NCI-H2227 (cell line): ENCODE data around the gene KCNRG.
"Not testable (repeated sequence)": the region's sequence is repeated elsewhere in the genome, so short reads cannot be mapped to it uniquely, and the experiment has no call there.

Experiments
- DNase-seq: peaks from one replicate; lab custom pipeline; 2025; ENCODE audit not compliant: unreplicated experiment; lab: John Stamatoyannopoulos, UW

The KCNRG gene

DNA sequence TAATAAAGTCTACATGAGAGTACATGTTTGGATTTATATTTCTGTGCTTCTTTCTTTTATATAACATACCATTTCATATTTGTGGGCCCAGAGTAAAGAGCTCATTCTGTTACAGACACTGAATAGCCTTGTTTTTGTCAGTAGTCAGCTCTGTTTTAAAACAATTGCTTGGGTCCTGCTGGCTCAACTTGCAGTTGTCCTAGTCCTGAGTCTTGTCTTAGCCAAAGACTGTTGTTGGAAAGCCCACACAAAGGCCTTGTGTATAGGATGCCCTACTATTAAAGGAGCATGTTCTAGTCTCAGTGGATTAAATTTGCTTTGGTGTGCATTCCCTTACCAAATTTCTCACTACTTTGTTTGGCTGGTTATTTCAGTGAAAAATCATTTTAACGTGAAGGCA is 3.8 kb upstream of the KCNRG start:
- no peak for DNase-seq

DNA sequence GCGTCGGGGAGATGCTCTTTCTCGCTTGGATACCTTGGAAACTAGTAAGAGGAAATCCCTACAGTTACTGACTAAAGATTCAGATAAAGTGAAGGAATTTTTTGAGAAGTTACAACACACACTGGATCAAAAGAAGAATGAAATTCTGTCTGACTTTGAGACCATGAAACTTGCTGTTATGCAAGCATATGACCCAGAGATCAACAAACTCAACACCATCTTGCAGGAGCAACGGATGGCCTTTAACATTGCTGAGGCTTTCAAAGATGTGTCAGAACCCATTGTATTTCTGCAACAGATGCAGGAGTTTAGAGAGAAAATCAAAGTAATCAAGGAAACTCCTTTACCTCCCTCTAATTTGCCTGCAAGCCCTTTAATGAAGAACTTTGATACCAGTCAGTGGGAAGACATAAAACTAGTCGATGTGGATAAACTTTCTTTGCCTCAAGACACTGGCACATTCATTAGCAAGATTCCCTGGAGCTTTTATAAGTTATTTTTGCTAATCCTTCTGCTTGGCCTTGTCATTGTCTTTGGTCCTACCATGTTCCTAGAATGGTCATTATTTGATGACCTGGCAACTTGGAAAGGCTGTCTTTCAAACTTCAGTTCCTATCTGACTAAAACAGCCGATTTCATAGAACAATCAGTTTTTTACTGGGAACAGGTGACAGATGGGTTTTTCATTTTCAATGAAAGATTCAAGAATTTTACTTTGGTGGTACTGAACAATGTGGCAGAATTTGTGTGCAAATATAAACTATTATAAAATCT is 2.7 kb upstream of the KCNRG start:
- DNase-seq: no peak

DNA sequence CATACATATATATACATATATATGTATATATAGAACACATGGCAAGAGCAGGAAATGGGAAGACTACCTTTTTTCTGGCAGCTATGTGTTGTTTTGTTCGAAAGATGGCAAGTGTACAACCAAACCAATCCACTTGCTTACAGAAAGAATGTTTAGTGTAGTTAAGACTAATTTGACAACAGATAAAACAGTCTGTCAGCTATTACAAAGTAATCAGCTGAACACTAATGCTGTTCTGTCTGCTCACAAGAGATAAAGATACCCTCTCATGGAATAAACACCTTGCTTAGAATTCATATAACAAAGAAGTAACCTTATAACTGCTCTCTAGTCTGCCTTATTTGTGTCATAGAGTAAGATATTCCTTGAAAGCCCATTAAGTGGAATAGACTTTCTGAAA is 858 bp upstream of the KCNRG start:
- no peak for DNase-seq

DNA sequence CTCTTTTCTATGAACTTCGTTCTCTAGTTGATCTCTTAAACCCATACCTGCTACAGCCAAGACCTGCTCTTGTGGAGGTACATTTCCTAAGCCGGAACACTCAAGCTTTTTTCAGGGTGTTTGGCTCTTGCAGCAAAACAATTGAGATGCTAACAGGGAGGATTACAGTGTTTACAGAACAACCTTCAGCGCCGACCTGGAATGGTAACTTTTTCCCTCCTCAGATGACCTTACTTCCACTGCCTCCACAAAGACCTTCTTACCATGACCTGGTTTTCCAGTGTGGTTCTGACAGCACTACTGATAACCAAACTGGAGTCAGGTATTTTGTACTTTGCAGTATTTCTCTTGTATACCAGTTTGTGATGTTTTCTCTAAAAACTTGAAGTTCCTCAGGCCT is 506 bp downstream of the KCNRG start:
- DNase-seq: no peak

DNA sequence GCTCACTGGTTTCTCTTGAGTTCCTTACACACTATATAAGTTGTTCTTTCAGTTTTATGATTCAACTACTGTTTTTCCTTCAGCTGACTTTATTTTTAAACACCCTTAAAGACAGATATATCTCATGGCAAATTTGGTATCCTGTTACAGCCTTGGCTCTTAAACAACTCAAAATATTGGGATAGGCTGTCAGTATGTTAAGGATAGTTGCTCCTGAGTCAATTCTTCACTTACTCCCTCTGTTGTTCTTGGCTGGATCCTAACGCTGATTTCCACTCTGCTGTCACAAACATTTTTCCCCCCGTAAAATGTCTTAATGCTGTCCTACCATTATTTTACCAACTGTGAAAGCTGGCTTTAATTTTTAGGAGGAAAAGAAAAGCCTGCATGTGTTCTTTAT is 1.2 kb downstream of the KCNRG start:
- no peak for DNase-seq

DNA sequence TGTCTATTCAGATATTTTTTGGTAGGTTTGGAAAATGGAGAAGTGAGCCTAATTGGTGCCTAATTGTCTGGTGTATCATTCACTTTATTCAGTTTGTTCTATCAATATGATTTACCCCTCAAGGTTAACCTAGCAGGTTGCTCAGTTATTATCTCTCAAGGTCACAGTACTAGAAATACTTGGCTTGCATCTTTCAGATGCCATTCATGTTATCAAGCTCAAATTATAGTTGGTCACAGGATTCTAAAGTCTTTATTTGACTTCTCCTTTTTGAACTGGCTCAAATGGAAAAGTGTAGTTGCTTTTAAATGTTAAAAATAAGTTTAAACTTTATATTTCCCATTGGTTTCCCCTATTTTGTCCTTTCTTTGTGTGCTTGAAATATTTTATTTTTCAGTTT is 2.6 kb downstream of the KCNRG start:
- no peak for DNase-seq

DNA sequence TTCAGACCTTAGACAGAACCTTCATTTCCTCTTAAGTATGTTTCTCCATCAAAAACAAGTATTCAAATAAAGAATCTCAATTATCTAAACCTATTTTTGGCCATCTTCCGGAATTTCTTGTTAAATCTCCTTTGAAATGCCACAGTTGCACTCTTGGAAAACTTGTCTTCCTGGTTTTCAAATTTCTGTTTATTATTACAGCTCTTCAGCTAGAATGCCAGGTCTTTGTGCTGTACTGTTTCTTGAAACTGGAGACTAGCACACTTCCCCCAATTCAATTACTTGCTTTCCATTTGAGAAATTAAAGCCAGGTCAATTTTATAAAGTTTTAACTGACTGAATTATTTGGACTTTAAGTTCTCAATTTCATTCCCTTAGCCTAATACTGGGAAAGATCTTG is 10.2 kb downstream of the KCNRG start:
- no peak for DNase-seq

DNA sequence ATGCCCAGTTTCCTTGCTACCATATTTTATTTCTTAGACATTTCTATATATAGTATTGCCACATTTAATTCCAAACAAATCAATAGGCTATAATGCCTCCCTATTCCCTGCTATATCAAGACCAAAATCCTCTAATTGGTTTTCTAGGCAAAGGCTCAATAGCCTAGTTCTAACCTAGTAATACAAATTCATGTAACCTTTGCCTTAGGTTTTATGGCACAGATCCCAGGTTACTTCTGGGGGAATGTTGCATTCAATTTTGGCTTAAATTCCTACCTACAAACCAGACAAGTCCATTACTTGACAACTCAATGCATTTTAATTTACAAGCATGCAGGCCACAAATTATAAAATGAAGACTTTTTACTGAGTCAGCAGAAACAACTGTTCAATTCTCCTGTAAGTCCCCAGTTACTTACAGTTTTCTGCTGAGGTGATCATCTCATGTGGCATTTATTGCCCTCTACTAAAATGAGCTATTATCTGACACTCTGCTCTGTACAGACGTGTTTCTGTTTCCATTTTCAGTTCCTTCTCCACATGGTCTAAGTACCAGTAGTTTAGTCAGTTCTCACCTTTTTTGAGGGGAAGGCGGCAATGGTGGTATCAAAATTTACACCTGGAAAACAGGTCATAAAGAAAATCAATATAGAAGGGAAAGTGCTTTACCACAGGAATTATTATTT is 11.7 kb downstream of the KCNRG start:
- DNase-seq: no peak

DNA sequence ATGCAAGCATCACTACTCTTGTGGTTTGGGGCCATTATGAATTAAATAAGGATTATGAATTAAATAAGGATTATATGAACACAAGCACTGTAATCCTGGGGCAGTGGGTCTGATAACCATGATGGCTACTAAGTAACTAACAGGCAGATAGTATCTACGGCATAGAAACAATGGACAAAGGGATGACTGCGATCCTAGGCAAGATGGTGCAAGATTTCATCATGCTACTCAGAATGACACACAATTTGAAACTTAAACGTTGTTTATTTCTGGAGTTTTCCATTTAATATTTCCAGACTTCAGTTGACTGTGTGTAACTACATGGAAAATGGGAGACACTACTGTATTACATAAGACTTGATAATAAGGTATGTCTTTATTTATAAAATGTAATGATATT is 15.1 kb downstream of the KCNRG start:
- no peak for DNase-seq

DNA sequence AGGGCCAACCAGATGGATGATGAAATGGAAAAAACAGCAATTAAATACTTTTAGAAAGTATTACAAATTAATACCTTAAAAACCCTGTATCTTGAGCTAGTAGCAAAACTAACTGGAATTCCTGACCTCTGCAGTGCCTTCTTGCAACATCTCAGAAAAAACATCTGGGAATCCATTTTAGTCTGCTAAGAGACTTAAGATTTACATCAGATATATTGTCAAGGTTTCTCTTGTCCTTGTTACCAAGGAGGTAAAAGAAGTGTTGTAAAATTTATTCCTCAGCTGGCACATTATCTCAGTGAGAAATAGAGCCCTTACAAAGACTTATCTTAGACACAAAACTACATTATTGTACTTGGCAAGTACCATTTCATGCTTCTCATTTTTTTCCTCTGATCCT is 18.5 kb downstream of the KCNRG start:
- no peak for DNase-seq

DNA sequence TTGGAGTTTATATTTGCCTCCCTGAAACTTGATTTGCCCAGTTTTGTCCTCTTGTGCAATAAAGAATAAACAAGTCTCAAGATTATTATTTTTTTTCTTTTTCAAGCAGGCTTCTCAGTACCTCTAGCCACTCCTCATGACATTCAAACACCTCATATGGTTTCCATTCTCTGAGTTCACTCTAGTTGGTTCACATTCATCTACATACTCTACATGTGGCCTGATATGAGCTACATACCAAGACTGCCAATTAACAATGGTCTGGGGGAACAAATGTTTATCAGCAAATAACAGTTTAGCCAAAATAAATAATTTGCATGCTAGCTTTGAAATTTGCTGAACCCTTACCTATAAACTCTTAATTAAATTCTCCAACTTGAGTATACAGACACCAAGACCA is 22.5 kb downstream of the KCNRG start:
- DNase-seq: no peak

DNA sequence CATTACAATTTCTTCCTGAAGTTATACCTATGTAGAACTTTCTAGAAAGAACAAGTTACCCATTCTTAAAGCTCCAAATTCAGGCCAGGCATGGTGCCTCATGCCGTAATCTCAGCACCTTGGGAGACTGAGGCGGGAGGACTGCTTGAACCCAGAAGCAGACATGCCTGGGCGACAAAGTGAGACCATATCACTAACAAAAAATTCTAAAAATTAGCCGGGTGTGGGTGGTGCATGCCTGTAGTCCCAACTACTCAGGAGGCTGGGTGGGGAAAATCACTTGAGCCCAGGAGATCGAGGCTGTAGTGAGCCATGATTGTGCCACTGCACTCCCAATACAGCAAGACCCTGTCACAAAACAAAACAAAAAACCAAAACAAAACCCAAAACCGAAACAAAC is 23.0 kb downstream of the KCNRG start:
- DNase-seq: no peak

DNA sequence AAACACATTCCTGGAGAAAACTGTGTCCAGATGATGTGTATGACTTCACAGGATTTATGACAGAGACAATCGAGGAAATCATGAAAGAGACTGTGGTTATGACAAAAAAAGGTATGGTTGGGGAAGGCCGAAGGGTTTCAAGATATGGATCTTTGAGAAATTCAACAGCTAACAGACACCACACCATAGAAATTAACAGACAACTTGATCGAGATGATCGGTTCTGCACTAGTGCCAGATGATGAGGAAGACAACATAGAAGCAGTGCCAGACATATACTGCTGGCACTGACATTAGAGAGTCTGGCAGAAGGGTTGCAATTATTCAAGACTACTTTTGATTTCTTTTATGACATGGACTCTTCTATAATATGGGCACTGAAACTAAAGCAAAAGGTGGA is 37.2 kb downstream of the KCNRG start:
- DNase-seq: no peak

DNA sequence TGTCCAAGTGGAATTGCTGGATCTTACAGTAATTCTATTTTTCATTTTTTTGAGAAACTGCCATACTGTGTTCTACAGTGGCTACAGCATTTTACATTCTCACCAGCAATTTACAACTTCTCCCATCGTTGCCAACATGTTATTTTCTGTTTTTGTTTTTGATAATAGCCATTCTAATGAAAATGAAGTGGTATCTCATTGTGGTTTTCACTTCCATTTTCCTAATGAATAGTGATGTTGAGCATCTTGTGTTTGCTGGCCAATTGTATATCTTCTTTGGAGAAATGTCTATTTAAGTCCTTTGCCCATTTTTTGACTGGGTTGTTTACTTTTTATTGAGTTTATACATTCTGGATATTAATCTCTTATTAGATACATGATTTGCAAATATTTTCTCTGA is 38.6 kb downstream of the KCNRG start:
- DNase-seq: no peak

DNA sequence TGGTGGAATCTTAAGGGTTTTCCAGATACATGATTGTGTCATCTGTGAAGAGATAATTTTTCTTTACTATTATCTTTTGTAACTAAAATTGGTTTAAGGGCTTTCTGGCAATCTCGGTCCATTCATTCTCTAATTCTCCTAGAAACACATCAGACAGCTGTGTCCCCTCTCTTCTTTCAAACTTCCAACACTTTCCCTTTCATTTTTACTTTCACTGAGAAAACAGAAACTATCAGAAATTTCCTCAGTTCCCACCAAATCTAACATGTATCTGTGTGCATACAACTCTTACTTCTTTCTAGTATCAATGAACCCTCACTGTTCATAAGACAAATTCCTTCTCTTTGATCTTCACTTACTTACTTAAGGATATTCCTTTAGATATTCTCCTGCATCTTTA is 40.2 kb downstream of the KCNRG start:
- no peak for DNase-seq

DNA sequence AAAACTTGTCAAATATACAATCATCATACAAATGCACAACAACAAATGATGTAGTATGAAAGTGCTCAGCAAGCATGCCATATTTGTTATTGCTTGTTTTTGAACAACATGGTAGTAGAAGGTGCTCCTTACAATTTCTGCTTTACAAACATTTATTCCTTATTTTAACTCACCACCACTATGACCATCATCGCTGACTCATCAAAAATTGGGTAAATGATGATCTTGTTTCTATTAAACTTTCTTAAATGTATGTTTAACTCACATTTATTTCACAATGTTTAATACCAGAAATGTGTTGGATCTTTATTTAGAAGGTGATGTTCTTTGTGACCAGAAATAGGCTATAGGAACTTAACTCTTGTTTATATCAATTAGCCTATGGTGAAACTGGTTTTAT is 45.5 kb downstream of the KCNRG start:
- DNase-seq: no peak

DNA sequence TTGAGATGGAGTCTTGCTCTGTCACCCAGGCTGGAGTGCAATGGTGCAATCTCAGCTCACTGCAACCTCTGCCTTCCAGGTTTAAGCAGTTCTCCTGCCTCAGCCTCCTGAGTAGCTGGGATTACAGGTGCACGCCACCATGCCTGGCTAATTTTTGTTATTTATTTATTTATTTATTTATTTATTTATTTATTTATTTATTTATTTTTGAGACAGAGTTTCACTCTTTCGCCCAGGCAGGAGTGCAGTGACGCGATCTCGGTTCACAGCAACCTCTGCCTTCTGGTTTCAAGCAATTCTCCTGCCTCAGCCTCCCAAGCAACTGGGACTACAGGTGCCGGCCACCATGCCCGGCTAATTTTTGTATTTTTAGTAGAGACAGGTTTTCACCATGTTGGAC is 47.1 kb downstream of the KCNRG start:
- DNase-seq: not testable (repeated sequence)

DNA sequence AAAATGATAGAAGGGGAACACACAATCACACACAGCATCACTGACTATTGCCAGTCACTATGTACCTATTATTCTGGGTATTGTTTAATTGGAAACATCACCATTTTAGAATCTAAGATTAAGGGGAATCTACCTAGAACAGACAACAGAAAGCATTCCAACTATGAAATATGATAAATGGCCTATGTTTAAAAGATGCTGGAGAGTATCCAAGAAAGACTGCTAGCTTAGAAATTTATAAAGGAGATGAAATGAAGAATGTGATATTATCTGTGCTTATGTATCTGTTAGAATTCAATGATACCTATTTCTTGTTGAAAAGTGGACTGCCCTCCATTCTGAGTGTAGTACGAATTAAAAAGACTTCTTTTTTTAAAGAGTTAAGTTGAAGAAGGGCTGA is 50.5 kb downstream of the KCNRG start:
- no peak for DNase-seq

DNA sequence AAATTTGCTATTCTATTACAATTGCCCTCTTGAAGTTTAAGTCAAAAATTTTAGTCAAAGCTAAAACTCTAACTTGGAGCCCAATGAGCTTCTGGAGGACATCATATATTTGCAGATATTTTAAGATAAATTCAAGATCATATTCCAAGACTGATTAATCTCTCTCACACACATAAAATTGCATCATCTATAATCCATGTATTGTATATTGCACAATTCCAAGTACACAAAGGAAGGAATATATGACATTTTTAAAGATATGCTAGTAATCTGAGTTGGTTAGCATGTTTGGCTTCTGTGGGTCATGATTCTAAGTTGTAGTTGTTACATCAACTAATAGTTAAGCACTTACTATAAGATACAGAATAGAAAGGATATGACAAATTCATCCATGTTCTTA is 53.3 kb downstream of the KCNRG start:
- no peak for DNase-seq

DNA sequence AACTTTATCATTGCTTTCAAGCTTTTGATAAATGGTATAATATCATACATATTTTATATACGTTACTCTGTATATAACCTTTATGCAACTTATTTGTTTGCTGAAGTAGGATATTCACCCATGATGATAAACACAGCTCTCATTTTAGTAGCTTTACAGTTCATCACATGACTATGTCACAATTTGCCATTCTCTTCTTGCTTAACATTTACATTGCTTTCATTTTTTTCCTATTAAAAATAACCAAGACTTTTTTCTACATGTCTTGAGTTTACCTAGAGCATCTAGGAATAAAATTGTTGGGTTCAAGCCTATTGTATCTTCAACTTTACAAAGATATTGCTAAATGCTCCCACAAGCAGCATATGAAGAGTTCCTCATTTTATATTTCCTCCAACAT is 54.0 kb downstream of the KCNRG start:
- no peak for DNase-seq

DNA sequence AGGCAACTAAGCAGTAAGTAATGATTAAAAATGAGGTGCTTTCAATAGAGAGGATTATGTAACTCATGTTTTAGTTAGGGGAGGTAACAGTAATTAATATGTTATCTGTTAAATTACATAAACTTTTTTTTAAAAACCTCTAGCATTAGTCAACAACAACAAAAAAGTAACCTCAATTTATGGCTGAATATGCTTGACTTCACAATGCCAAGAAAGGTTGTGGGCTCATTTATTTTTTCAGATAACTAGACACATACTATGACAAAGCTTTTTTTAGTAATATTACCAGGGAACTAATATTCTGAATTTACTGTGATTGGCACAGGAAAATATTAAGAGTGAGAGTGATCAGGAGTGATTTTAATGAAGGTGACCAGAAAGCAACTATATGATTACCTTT is 54.9 kb downstream of the KCNRG start:
- DNase-seq: no peak
